Endothelial cell of umbilical vein (primary cell): ENCODE measurements around the gene SAP30L. TPM values are rescaled to one million over a fixed set of nuclear protein-coding genes. Genes with fewer than 3 reads are reported as not detected.

Source experiments
- BruUV-seq: library from RNA; stranded (reverse); fragments of 400-500 nt; replicated peaks from 2 replicates; lab custom pipeline; 2021; lab: Mats Ljungman, UMichigan
- CTCF ChIA-PET: fragments of 300-600, 350-600 bp; sonication (Branson Sonifier 250); formaldehyde crosslinking; loops from one replicate; lab custom pipeline; 2021; ENCODE audit warnings: antibody characterized with exemption, inconsistent platforms; lab: Charles Lee
- POLR2A ChIA-PET: fragments of 300-600, 350-600 bp; sonication (Branson Sonifier 250); formaldehyde crosslinking; loops from one replicate; lab custom pipeline; 2021; ENCODE audit warnings: antibody characterized with exemption, inconsistent platforms; lab: Charles Lee
- DNase-seq: peaks from one replicate; pipeline ENCODE4 v3.0.0-alpha.2; 2011; ENCODE audit warnings: low read depth, low spot score
- FAIRE-seq: peaks from 2 replicates; lab custom pipeline; 2011; peaks lifted over from hg19 to GRCh38; lab: Jason Lieb, UNC
- H2AFZ ChIP-seq: 2 replicates; pipeline ENCODE4 v1.6.0; 2012; ENCODE audit warnings: low read depth, low read length, control low read depth, inconsistent platforms
- H3K27ac ChIP-seq: 2 replicates; pipeline ENCODE4 v1.5.1; 2011; ENCODE audit warnings: low read depth, mild to moderate bottlenecking, control low read depth, low read length, moderate library complexity; ENCODE audit not compliant: insufficient read depth
- H3K27me3 ChIP-seq, 2 experiments: 2 replicates each; pipeline versions ENCODE4 v1.6.0 to v1.6.1; 2011; ENCODE audit warnings: low read length in 2 of 2, mixed read lengths in 1 of 2; ENCODE audit not compliant: control insufficient read depth in 2 of 2, insufficient read depth in 2 of 2
- H3K36me3 ChIP-seq, 2 experiments: 2 replicates in 1 of 2; 3 replicates in 1 of 2; pipeline ENCODE4 v1.5.1; 2011; ENCODE audit warnings: low read length in 2 of 2, mild to moderate bottlenecking in 1 of 2, moderate library complexity in 1 of 2; ENCODE audit not compliant: control insufficient read depth in 2 of 2, insufficient read depth in 2 of 2; ENCODE audit errors: extremely low read depth in 1 of 2
- H3K4me1 ChIP-seq: 3 replicates; pipeline ENCODE4 v1.5.1; 2011; ENCODE audit warnings: mild to moderate bottlenecking, low read length; ENCODE audit not compliant: control insufficient read depth, insufficient read depth; ENCODE audit errors: extremely low read depth
- H3K4me2 ChIP-seq: 2 replicates; pipeline ENCODE4 v1.6.1; 2011; ENCODE audit warnings: low read length, control low read depth, mixed read lengths; ENCODE audit not compliant: insufficient read depth
- H3K4me3 ChIP-seq, 3 experiments: fragments of 200-600 bp in 1 of 3; sonication (generic), shearing (Covaris generic) in 1 of 3; replicated peaks in 1 of 3; 2 replicates each; pipeline ENCODE4 v1.5.1; 2011 to 2016; ENCODE audit warnings: control low read depth in 3 of 3, low read length in 3 of 3, mild to moderate bottlenecking in 2 of 3, inconsistent platforms in 1 of 3, low read depth in 1 of 3, moderate library complexity in 1 of 3; ENCODE audit not compliant: insufficient read depth in 1 of 3
- H3K79me2 ChIP-seq: 2 replicates; pipeline ENCODE4 v1.6.0; 2012; ENCODE audit warnings: low read length, inconsistent platforms; ENCODE audit not compliant: control insufficient read depth, insufficient read depth
- H3K9ac ChIP-seq: replicated peaks from 2 replicates; pipeline ENCODE3; 2011; ENCODE audit warnings: low read length, control low read depth; ENCODE audit not compliant: insufficient read depth; ENCODE audit errors: extremely low read depth
- H3K9me1 ChIP-seq: replicated peaks from 3 replicates; pipeline ENCODE4 v1.6.0; 2011; ENCODE audit warnings: mild to moderate bottlenecking, low read length; ENCODE audit not compliant: control insufficient read depth, insufficient read depth; ENCODE audit errors: extremely low read depth
- H3K9me3 ChIP-seq: replicated peaks from 2 replicates; pipeline ENCODE4 v1.5.1; 2012; ENCODE audit warnings: low read length, inconsistent platforms; ENCODE audit not compliant: control insufficient read depth, insufficient read depth
- H4K20me1 ChIP-seq: replicated peaks from 2 replicates; pipeline ENCODE3; 2011; ENCODE audit warnings: mild to moderate bottlenecking, low read length; ENCODE audit not compliant: control insufficient read depth, insufficient read depth; ENCODE audit errors: extremely low read depth
- EZH2 ChIP-seq: IDR thresholded peaks from 2 replicates; pipeline ENCODE4 v1.6.1; 2012; ENCODE audit warnings: borderline replicate concordance, low read depth, mild to moderate bottlenecking, moderate library complexity, low read length, inconsistent platforms; ENCODE audit not compliant: severe bottlenecking
- FOS ChIP-seq: IDR thresholded peaks from 2 replicates; pipeline ENCODE4 v1.6.1; 2011; ENCODE audit warnings: mild to moderate bottlenecking, low read length, moderate library complexity, borderline replicate concordance; ENCODE audit not compliant: insufficient read depth
- GATA2 ChIP-seq: IDR thresholded peaks from 2 replicates; pipeline ENCODE4 v1.7.0; 2011; ENCODE audit warnings: low read depth, mild to moderate bottlenecking, moderate library complexity, mixed read lengths, low read length; ENCODE audit not compliant: insufficient read length, insufficient read depth
- JUN ChIP-seq: IDR thresholded peaks from 2 replicates; pipeline ENCODE4 v1.6.1; 2011; ENCODE audit warnings: borderline replicate concordance, low read depth; ENCODE audit not compliant: insufficient read length, insufficient read depth
- MAX ChIP-seq: IDR thresholded peaks from 2 replicates; pipeline ENCODE4 v1.6.1; 2011; ENCODE audit not compliant: insufficient read depth, insufficient read length
- MYC ChIP-seq: IDR thresholded peaks from one replicate; pipeline ENCODE4 v1.6.1; 2011; ENCODE audit warnings: mild to moderate bottlenecking, low read depth, low read length
- POLR2A ChIP-seq: IDR thresholded peaks from 2 replicates; pipeline ENCODE4 v1.6.1; 2012; ENCODE audit warnings: low read depth, mild to moderate bottlenecking, control low read depth, low read length
- POLR2AphosphoS5 ChIP-seq: IDR thresholded peaks from 2 replicates; pipeline ENCODE4 v1.6.1; 2012; ENCODE audit warnings: low read depth, mild to moderate bottlenecking, control low read depth, low read length, moderate library complexity; ENCODE audit not compliant: insufficient read depth
- dilution Hi-C: fragments of 300-500 bp; cut with MboI; formaldehyde crosslinking; loops from one replicate; pipeline ENCODE4 v1.15.0; 2019; ENCODE audit warnings: low sequenced_read_pairs; ENCODE audit not compliant: extremely low pct_ligation_motif_present
- intact Hi-C: fragments of 100-400 bp; cut with micrococcal nuclease; formaldehyde crosslinking; loops from one replicate; pipeline ENCODE4 v1.10.0; 2022
- polyA plus RNA-seq, 4 experiments: library from polyadenylated mRNA; depleted of rRNA in 3 of 4; stranded (reverse) in 3 of 4; unstranded in 1 of 4; fragments of >200 nt; gene quantifications; 2 replicates each; pipeline versions ENCODE4 v1.2.1 to v1.2.3, GENCODE V29; 2011 to 2012; ENCODE audit warnings: missing spikeins in 1 of 4
- total RNA-seq: library from RNA; stranded (reverse); gene quantifications from 2 replicates; pipeline ENCODE4 v1.2.3, GENCODE V29; 2021
- TF ChIP-seq, protein P1 (sequence below), 2 donors: IDR thresholded peaks; 1 replicate in 1 of 2; 2 replicates in 1 of 2; pipeline ENCODE4 v1.5.1; 2011; ENCODE audit warnings: low read length in 2 of 2, mild to moderate bottlenecking in 2 of 2, moderate library complexity in 2 of 2, control low read depth in 1 of 2, inconsistent platforms in 1 of 2, low read depth in 1 of 2; ENCODE audit not compliant: insufficient read depth in 1 of 2; ENCODE audit errors: extremely low read depth in 1 of 2

SAP30L gene
- total and polyA plus RNA-seq, 2 donors (not counting 3 experiments of a cell fraction or from before 2014, with no cell fraction given): 18.1 to 37.8 TPM

DNA sequence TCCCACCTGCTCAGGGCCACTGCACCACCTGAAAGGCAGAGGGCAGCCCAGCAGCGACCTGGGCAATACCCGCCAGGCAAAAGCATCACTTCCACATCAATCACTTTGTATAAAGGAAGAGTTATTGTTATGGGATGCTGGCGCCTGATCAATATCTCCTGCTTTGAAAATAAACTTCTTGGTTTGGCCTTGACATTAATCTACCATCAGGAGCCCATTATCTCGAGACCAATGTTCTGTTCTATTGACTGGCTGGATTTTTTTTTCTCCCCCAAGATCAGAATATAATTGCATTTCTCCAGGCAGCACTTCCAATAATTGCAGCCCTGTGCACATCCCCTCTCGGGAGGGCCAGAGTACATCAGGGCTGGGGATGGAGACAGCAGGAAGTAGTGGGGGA, 44.4 kb upstream of the SAP30L start:
- no TSS peak for BruUV-seq
- intact Hi-C loops (no loop called here), dilution Hi-C loops (no loop called here)
- ChIA-PET CTCF (no interaction called here), POLR2A (no interaction called here)
- no peak for FAIRE-seq
- no peak overlapping the region for H3K9ac ChIP-seq
- H3K4me1 ChIP-seq: peaks cover 10% of the 10 kb centered on the region
- H3K9me1 ChIP-seq: no peaks in the 10 kb centered on the region
- H3K9me3 ChIP-seq: no peaks in the 10 kb centered on the region
- no peaks in the 10 kb centered on the region for H3K36me3 ChIP-seq
- no peak overlapping the region for H3K4me2 ChIP-seq
- no peak overlapping the region for H3K4me3 ChIP-seq
- no peak for DNase-seq
- no peak overlapping the region for H3K27ac ChIP-seq
- TF ChIP-seq POLR2AphosphoS5: no peak
- TF ChIP-seq JUN: no peak
- TF ChIP-seq POLR2A: no peak
- no peak for TF ChIP-seq EZH2
- TF ChIP-seq, protein P1, sequence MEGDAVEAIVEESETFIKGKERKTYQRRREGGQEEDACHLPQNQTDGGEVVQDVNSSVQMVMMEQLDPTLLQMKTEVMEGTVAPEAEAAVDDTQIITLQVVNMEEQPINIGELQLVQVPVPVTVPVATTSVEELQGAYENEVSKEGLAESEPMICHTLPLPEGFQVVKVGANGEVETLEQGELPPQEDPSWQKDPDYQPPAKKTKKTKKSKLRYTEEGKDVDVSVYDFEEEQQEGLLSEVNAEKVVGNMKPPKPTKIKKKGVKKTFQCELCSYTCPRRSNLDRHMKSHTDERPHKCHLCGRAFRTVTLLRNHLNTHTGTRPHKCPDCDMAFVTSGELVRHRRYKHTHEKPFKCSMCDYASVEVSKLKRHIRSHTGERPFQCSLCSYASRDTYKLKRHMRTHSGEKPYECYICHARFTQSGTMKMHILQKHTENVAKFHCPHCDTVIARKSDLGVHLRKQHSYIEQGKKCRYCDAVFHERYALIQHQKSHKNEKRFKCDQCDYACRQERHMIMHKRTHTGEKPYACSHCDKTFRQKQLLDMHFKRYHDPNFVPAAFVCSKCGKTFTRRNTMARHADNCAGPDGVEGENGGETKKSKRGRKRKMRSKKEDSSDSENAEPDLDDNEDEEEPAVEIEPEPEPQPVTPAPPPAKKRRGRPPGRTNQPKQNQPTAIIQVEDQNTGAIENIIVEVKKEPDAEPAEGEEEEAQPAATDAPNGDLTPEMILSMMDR (IDR thresholded peaks at IDR 0.05; ENCODE audit: extremely low read depth in 1 of 2, insufficient read depth in 1 of 2, low read depth in 1 of 2, low read length in 2 of 2): no peak
- TF ChIP-seq FOS: no peak
- TF ChIP-seq MYC: no peak
- TF ChIP-seq MAX: no peak
- TF ChIP-seq GATA2: no peak
- H2AFZ ChIP-seq: no peak overlapping the region
- no peaks in the 10 kb centered on the region for H3K79me2 ChIP-seq
- no peaks in the 10 kb centered on the region for H3K27me3 ChIP-seq
- no peaks in the 10 kb centered on the region for H4K20me1 ChIP-seq
